ENCODE measurements around the gene WDSUB1.

Gene WDSUB1

GRCh38 chr2:159300586-159300985 is 14.1 kb upstream of the WDSUB1 start:
- CTCF ChIA-PET: interaction anchor here (1.4 kb wide), 1 partner anchor 10 kb away, joined by 5 read pairs; no protein-coding TSS in a partner anchor
- TF ChIP-seq CTCF (IDR thresholded peaks at IDR 0.05; ENCODE audit: control extremely low read depth, extremely low read depth, low read depth, missing control alignments): no peak
- POLR2A ChIA-PET: no interaction called here
- DNase-seq (ENCODE audit: extremely low spot score): no peak

GRCh38 chr2:159298967-159299366 is 12.5 kb upstream of the WDSUB1 start:
- CTCF ChIA-PET: no interaction called here
- no peak for TF ChIP-seq CTCF (IDR thresholded peaks at IDR 0.05; ENCODE audit: control extremely low read depth, extremely low read depth, low read depth, missing control alignments)
- POLR2A ChIA-PET: no interaction called here
- no peak for DNase-seq (ENCODE audit: extremely low spot score)

GRCh38 chr2:159297042-159297707 is 10.7 kb upstream of the WDSUB1 start:
- no peak for TF ChIP-seq CTCF (IDR thresholded peaks at IDR 0.05; ENCODE audit: control extremely low read depth, extremely low read depth, low read depth, missing control alignments)
- ChIA-PET CTCF (no interaction called here), POLR2A (no interaction called here)
- DNase-seq (ENCODE audit: extremely low spot score): no peak

GRCh38 chr2:159292157-159292556 is 5.7 kb upstream of the WDSUB1 start:
- DNase-seq (ENCODE audit: extremely low spot score): no peak
- POLR2A ChIA-PET: no interaction called here
- CTCF ChIA-PET: interaction anchor here (1.6 kb wide), 1 partner anchor 20 kb away, joined by 4 read pairs; no protein-coding TSS in a partner anchor
- TF ChIP-seq CTCF (IDR thresholded peaks at IDR 0.05; ENCODE audit: control extremely low read depth, extremely low read depth, low read depth, missing control alignments): no peak

GRCh38 chr2:159290289-159290907 is 3.9 kb upstream of the WDSUB1 start:
- ChIA-PET POLR2A (no interaction called here), CTCF (interaction anchor here (0.7 to 1.6 kb wide), 2 partner anchors 10 to 663 kb away, joined by 3 to 5 read pairs; no protein-coding TSS in a partner anchor)
- DNase-seq (ENCODE audit: extremely low spot score): no peak
- no peak for TF ChIP-seq CTCF (IDR thresholded peaks at IDR 0.05; ENCODE audit: control extremely low read depth, extremely low read depth, low read depth, missing control alignments)

GRCh38 chr2:159287733-159288132 is 1.2 kb upstream of the WDSUB1 start:
- ChIA-PET POLR2A (no interaction called here), CTCF (interaction anchor here (1.0 to 2.5 kb wide), 2 partner anchors 14 to 34 kb away, joined by 3 to 7 read pairs; no protein-coding TSS in a partner anchor)
- no peak for TF ChIP-seq CTCF (IDR thresholded peaks at IDR 0.05; ENCODE audit: control extremely low read depth, extremely low read depth, low read depth, missing control alignments)
- DNase-seq (ENCODE audit: extremely low spot score): no peak

All from GM10248 (cell line).